ENCODE measurements around the gene SPACDR. TPM values are rescaled to one million over a fixed set of nuclear protein-coding genes. Genes with fewer than 3 reads are reported as not detected.

Gene SPACDR
- total and polyA plus RNA-seq, 2 donors = 0.76 to 2.4 TPM

DNA sequence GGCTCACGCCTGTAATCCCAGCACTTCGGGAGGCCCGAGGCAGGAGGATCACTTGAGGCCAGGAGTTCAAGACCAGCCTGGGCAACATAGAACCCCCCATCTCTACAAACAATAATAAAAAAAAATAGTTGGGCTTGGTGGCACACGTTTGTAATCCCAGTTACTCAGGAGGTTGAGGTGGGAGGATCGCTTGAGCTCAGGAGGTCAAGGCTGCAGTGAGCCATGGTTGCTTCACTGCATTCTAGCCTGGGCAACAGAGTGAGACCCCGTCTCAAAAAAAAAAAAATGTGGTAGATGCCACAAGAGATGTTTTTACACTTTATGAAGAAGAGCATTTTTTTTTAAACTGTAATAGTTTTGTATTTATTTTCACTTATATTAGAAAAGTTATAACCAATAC, 32.4 kb upstream of the SPACDR start:
- H3K27ac ChIP-seq (ENCODE audit: low read depth in 1 of 2, low read length in 1 of 2) = no peak overlapping the region
- no peaks in the 10 kb centered on the region for H3K36me3 ChIP-seq (ENCODE audit: control insufficient read depth in 2 of 2, insufficient read depth in 2 of 2, low read length in 1 of 2)
- WGBS = 97% methylated on average over 6 of the region's 6 CpGs
- no peak for DNase-seq (ENCODE audit: low read depth in 6 of 9, low spot score in 9 of 9)
- H3K4me1 ChIP-seq (ENCODE audit: control insufficient read depth in 2 of 2, insufficient read depth in 2 of 2, low read length in 2 of 2) = peaks cover 6 to 10% of the 10 kb centered on the region in 2 donors
- H3K4me3 ChIP-seq (ENCODE audit: low read length in 2 of 2) = no peak overlapping the region
- no peaks in the 10 kb centered on the region for H3K9me3 ChIP-seq (ENCODE audit: control insufficient read depth in 2 of 2, insufficient read depth in 1 of 2, low read length in 1 of 2)
- peaks cover 24 to 60% of the 10 kb centered on the region in 2 donors for H3K27me3 ChIP-seq (ENCODE audit: control insufficient read depth in 2 of 2, insufficient read depth in 1 of 2, low read length in 1 of 2)

- Histone ChIP-seq H3K27me3 (ENCODE audit: control insufficient read depth in 2 of 2, insufficient read depth in 1 of 2, low read length in 1 of 2) (peaks cover 27 to 70% of the 10 kb centered on the region in 2 donors), H3K9me3 (ENCODE audit: control insufficient read depth in 2 of 2, insufficient read depth in 1 of 2, low read length in 1 of 2) (no peaks in the 10 kb centered on the region), H3K4me3 (ENCODE audit: low read length in 2 of 2) (peak overlapping the region in 1 of 2 donors; percentile 36), H3K27ac (ENCODE audit: low read depth in 1 of 2, low read length in 1 of 2) (no peak overlapping the region), H3K36me3 (ENCODE audit: control insufficient read depth in 2 of 2, insufficient read depth in 2 of 2, low read length in 1 of 2) (no peaks in the 10 kb centered on the region), H3K4me1 (ENCODE audit: control insufficient read depth in 2 of 2, insufficient read depth in 2 of 2, low read length in 2 of 2) (peaks cover 10 to 27% of the 10 kb centered on the region in 2 donors)
- DNase-seq (ENCODE audit: low read depth in 6 of 9, low spot score in 9 of 9) = peak in 1 of 9 donors; percentile 55
- WGBS = 4% methylated on average over 56 of the region's 56 CpGs
Measured at GRCh38 chr7:100493476-100494264, 29.6 kb upstream of the SPACDR start.

DNA sequence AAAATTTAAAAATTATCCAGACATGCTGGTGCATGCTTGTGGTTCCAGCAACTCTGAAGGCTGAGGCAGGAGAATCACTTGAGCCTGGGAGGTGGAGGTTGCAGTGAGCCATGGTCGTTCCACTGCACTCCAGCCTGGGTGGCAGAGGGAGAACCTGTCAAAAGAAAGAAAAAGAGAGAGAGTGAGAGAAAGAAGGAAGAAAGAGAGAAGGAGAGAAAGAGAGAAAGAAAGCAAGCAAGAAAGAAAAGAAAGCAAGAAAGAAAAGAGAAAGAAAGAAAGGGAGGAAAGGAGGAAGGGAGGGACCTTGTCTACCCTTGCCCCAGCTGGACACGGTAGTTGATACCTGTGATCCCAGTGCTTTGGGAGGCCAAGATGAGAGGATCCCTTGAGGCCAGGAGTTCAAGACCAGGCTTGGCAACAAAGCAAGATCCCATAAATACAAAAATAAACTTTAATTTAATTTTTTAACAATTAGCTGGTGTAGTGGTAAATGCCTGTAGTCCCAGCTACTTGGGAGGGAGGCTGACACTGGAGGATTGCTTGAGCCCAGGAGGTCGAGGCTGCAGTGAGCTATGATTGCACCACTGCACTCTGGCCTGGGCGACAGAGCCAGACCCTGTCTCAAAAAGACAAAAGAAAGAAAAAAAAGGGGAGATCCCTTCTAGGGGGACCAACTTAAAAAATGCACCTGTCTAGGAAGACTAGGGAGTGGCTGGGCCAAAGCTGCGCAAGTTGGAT, 28.8 kb upstream of the SPACDR start:
- no peaks in the 10 kb centered on the region for H3K9me3 ChIP-seq (ENCODE audit: control insufficient read depth in 2 of 2, insufficient read depth in 1 of 2, low read length in 1 of 2)
- 92% methylated on average over 5 of the region's 5 CpGs for WGBS
- peaks cover 27 to 69% of the 10 kb centered on the region in 2 donors for H3K27me3 ChIP-seq (ENCODE audit: control insufficient read depth in 2 of 2, insufficient read depth in 1 of 2, low read length in 1 of 2)
- no peaks in the 10 kb centered on the region for H3K36me3 ChIP-seq (ENCODE audit: control insufficient read depth in 2 of 2, insufficient read depth in 2 of 2, low read length in 1 of 2)
- no peak overlapping the region for H3K27ac ChIP-seq (ENCODE audit: low read depth in 1 of 2, low read length in 1 of 2)
- no peak overlapping the region for H3K4me3 ChIP-seq (ENCODE audit: low read length in 2 of 2)
- peaks cover 10 to 27% of the 10 kb centered on the region in 2 donors for H3K4me1 ChIP-seq (ENCODE audit: control insufficient read depth in 2 of 2, insufficient read depth in 2 of 2, low read length in 2 of 2)
- DNase-seq (ENCODE audit: low read depth in 6 of 9, low spot score in 9 of 9) = no peak

GRCh38 chr7:100491192-100491578, 27.1 kb upstream of the SPACDR start:
- Histone ChIP-seq H3K9me3 (ENCODE audit: control insufficient read depth in 2 of 2, insufficient read depth in 1 of 2, low read length in 1 of 2) (no peaks in the 10 kb centered on the region), H3K36me3 (ENCODE audit: control insufficient read depth in 2 of 2, insufficient read depth in 2 of 2, low read length in 1 of 2) (no peaks in the 10 kb centered on the region), H3K4me1 (ENCODE audit: control insufficient read depth in 2 of 2, insufficient read depth in 2 of 2, low read length in 2 of 2) (peaks cover 10 to 27% of the 10 kb centered on the region in 2 donors), H3K27me3 (ENCODE audit: control insufficient read depth in 2 of 2, insufficient read depth in 1 of 2, low read length in 1 of 2) (peaks cover 27 to 57% of the 10 kb centered on the region in 2 donors), H3K27ac (ENCODE audit: low read depth in 1 of 2, low read length in 1 of 2) (no peak overlapping the region), H3K4me3 (ENCODE audit: low read length in 2 of 2) (no peak overlapping the region)
- WGBS = 98% methylated on average over 5 of the region's 5 CpGs
- DNase-seq (ENCODE audit: low read depth in 6 of 9, low spot score in 9 of 9) = no peak

- peaks cover 10 to 27% of the 10 kb centered on the region in 2 donors for H3K4me1 ChIP-seq (ENCODE audit: control insufficient read depth in 2 of 2, insufficient read depth in 2 of 2, low read length in 2 of 2)
Measured at GRCh38 chr7:100490483-100491191, 26.6 kb upstream of the SPACDR start.

GRCh38 chr7:100489824-100490223, 25.8 kb upstream of the SPACDR start:
- no peak overlapping the region for H3K4me3 ChIP-seq (ENCODE audit: low read length in 2 of 2)
- H3K27ac ChIP-seq (ENCODE audit: low read depth in 1 of 2, low read length in 1 of 2) = no peak overlapping the region
- DNase-seq (ENCODE audit: low read depth in 6 of 9, low spot score in 9 of 9) = peak; percentile 85 to 97 (median 94)
- peaks cover 26 to 43% of the 10 kb centered on the region in 2 donors for H3K27me3 ChIP-seq (ENCODE audit: control insufficient read depth in 2 of 2, insufficient read depth in 1 of 2, low read length in 1 of 2)
- H3K4me1 ChIP-seq (ENCODE audit: control insufficient read depth in 2 of 2, insufficient read depth in 2 of 2, low read length in 2 of 2) = peaks cover 10 to 27% of the 10 kb centered on the region in 2 donors
- no peaks in the 10 kb centered on the region for H3K9me3 ChIP-seq (ENCODE audit: control insufficient read depth in 2 of 2, insufficient read depth in 1 of 2, low read length in 1 of 2)
- no peaks in the 10 kb centered on the region for H3K36me3 ChIP-seq (ENCODE audit: control insufficient read depth in 2 of 2, insufficient read depth in 2 of 2, low read length in 1 of 2)
- WGBS = 44% methylated on average over 9 of the region's 9 CpGs

More at GRCh38 chr7:100490483-100491191, 26.6 kb upstream of the SPACDR start:
- Histone ChIP-seq H3K27me3 (ENCODE audit: control insufficient read depth in 2 of 2, insufficient read depth in 1 of 2, low read length in 1 of 2) (peaks cover 27 to 51% of the 10 kb centered on the region in 2 donors), H3K36me3 (ENCODE audit: control insufficient read depth in 2 of 2, insufficient read depth in 2 of 2, low read length in 1 of 2) (no peaks in the 10 kb centered on the region), H3K4me3 (ENCODE audit: low read length in 2 of 2) (no peak overlapping the region), H3K9me3 (ENCODE audit: control insufficient read depth in 2 of 2, insufficient read depth in 1 of 2, low read length in 1 of 2) (no peaks in the 10 kb centered on the region), H3K27ac (ENCODE audit: low read depth in 1 of 2, low read length in 1 of 2) (peak overlapping the region in 1 of 2 donors; percentile 4)
- WGBS = 94% methylated on average over 25 of the region's 25 CpGs
- no peak for DNase-seq (ENCODE audit: low read depth in 6 of 9, low spot score in 9 of 9)

GRCh38 chr7:100489121-100489520, 25.1 kb upstream of the SPACDR start:
- Histone ChIP-seq H3K4me1 (ENCODE audit: control insufficient read depth in 2 of 2, insufficient read depth in 2 of 2, low read length in 2 of 2) (peaks cover 10 to 28% of the 10 kb centered on the region in 2 donors), H3K27me3 (ENCODE audit: control insufficient read depth in 2 of 2, insufficient read depth in 1 of 2, low read length in 1 of 2) (peaks cover 21 to 39% of the 10 kb centered on the region in 2 donors), H3K36me3 (ENCODE audit: control insufficient read depth in 2 of 2, insufficient read depth in 2 of 2, low read length in 1 of 2) (no peaks in the 10 kb centered on the region), H3K27ac (ENCODE audit: low read depth in 1 of 2, low read length in 1 of 2) (no peak overlapping the region), H3K9me3 (ENCODE audit: control insufficient read depth in 2 of 2, insufficient read depth in 1 of 2, low read length in 1 of 2) (no peaks in the 10 kb centered on the region), H3K4me3 (ENCODE audit: low read length in 2 of 2) (no peak overlapping the region)
- DNase-seq (ENCODE audit: low read depth in 6 of 9, low spot score in 9 of 9) = no peak
- WGBS = 93% methylated on average over 10 of the region's 10 CpGs

- no peak for DNase-seq (ENCODE audit: low read depth in 6 of 9, low spot score in 9 of 9)
- 97% methylated on average over 44 of the region's 44 CpGs for whole genome bisulfite sequencing
Measured at GRCh38 chr7:100488333-100489095, 24.5 kb upstream of the SPACDR start.

More at GRCh38 chr7:100488333-100489095, 24.5 kb upstream of the SPACDR start:
- H3K9me3 ChIP-seq (ENCODE audit: control insufficient read depth in 2 of 2, insufficient read depth in 1 of 2, low read length in 1 of 2) = no peaks in the 10 kb centered on the region
- H3K4me1 ChIP-seq (ENCODE audit: control insufficient read depth in 2 of 2, insufficient read depth in 2 of 2, low read length in 2 of 2) = peaks cover 8 to 27% of the 10 kb centered on the region in 2 donors
- H3K36me3 ChIP-seq (ENCODE audit: control insufficient read depth in 2 of 2, insufficient read depth in 2 of 2, low read length in 1 of 2) = no peaks in the 10 kb centered on the region
- H3K4me3 ChIP-seq (ENCODE audit: low read length in 2 of 2) = no peak overlapping the region
- H3K27me3 ChIP-seq (ENCODE audit: control insufficient read depth in 2 of 2, insufficient read depth in 1 of 2, low read length in 1 of 2) = peaks cover 15 to 37% of the 10 kb centered on the region in 2 donors
- no peak overlapping the region for H3K27ac ChIP-seq (ENCODE audit: low read depth in 1 of 2, low read length in 1 of 2)

All from thymus (tissue), 11 donors.